HepG2 (cell line): ENCODE data around the gene CYP11A1. TPM values are rescaled to one million over a fixed set of nuclear protein-coding genes. Genes with fewer than 3 reads are reported as not detected.

Source experiments
- ATAC-seq: fragments of 200-7000 bp; cut with Tn5 transposase; 3 replicates; pipeline ENCODE4 v1.9.1; 2020; ENCODE audit warnings: mild to moderate bottlenecking, moderate library complexity
- BruUV-seq: library from RNA; stranded (reverse); fragments of 400-500 nt; replicated peaks from 2 replicates; lab custom pipeline; 2021; lab: Mats Ljungman, UMichigan
- CTCF ChIA-PET: fragments of 300-600 bp; formaldehyde crosslinking; extraction: SDS; loops from one replicate; lab custom pipeline; 2021; ENCODE audit warnings: low total read pairs, inconsistent platforms, low intra/inter-chr PET ratio; lab: Yijun Ruan, JAX
- POLR2A ChIA-PET: fragments of 350-600 bp; sonication (Branson Sonifier 250); formaldehyde crosslinking; loops from one replicate; lab custom pipeline; 2020; ENCODE audit warnings: antibody characterized with exemption, inconsistent platforms; lab: Yijun Ruan, JAX
- DNase-seq: peaks from one replicate; pipeline ENCODE4 v3.0.0-alpha.2; 2015; ENCODE audit warnings: low spot score
- FAIRE-seq: peaks from 3 replicates; lab custom pipeline; 2011; peaks lifted over from hg19 to GRCh38; lab: Jason Lieb, UNC
- H2AFZ ChIP-seq: one replicate; pipeline ENCODE4 v1.6.1; 2011; ENCODE audit warnings: low read length, inconsistent platforms
- H3K27ac ChIP-seq: fragments of 300-600 bp; 3 replicates; pipeline ENCODE4 v1.8.0; 2011; ENCODE audit warnings: mixed run types, mild to moderate bottlenecking, mixed read lengths, low read length, inconsistent platforms; ENCODE audit not compliant: insufficient read depth; ENCODE audit errors: extremely low read length
- H3K27me3 ChIP-seq, 2 experiments: fragments of 200-600 bp in 1 of 2; 2 replicates in 1 of 2; 3 replicates in 1 of 2; pipeline versions ENCODE4 v1.6.0 to v1.8.0; 2011; ENCODE audit warnings: low read length in 2 of 2, mild to moderate bottlenecking in 2 of 2, moderate library complexity in 2 of 2, inconsistent platforms in 1 of 2; ENCODE audit not compliant: insufficient read depth in 2 of 2, control insufficient read depth in 1 of 2
- H3K36me3 ChIP-seq, 2 experiments: fragments of 200-600 bp in 1 of 2; replicated peaks in 1 of 2; 2 replicates in 1 of 2; 3 replicates in 1 of 2; pipeline versions ENCODE4 v1.5.1 to v1.8.0; 2011; ENCODE audit warnings: low read length in 2 of 2, inconsistent platforms in 1 of 2; ENCODE audit not compliant: insufficient read depth in 2 of 2, control insufficient read depth in 1 of 2
- H3K4me1 ChIP-seq: 2 replicates; pipeline ENCODE4 v1.5.1; 2012; ENCODE audit warnings: low read length, inconsistent platforms; ENCODE audit not compliant: insufficient read depth
- H3K4me2 ChIP-seq: 2 replicates; pipeline ENCODE4 v1.6.0; 2011; ENCODE audit warnings: low read depth, low read length, inconsistent platforms
- H3K4me3 ChIP-seq, 3 experiments: fragments of 200-600 bp in 1 of 3; sonication (generic), shearing (Covaris generic) in 1 of 3; replicated peaks in 1 of 3; 2 replicates each; pipeline ENCODE4 v1.5.1; 2011 to 2016; ENCODE audit warnings: low read length in 3 of 3, inconsistent platforms in 2 of 3, low read depth in 2 of 3, mild to moderate bottlenecking in 2 of 3, control low read depth in 1 of 3, mixed read lengths in 1 of 3; ENCODE audit not compliant: insufficient read depth in 1 of 3
- H3K79me2 ChIP-seq: one replicate; pipeline ENCODE4 v1.6.1; 2011; ENCODE audit warnings: low read length, inconsistent platforms; ENCODE audit not compliant: insufficient read depth
- H3K9ac ChIP-seq: 2 replicates; pipeline ENCODE4 v1.6.0; 2011; ENCODE audit warnings: mild to moderate bottlenecking, low read depth, low read length, inconsistent platforms; ENCODE audit not compliant: insufficient read depth
- H3K9me3 ChIP-seq: 2 replicates; pipeline ENCODE4 v1.5.1; 2012; ENCODE audit warnings: mild to moderate bottlenecking, low read length
- H4K20me1 ChIP-seq: 2 replicates; pipeline ENCODE4 v1.6.0; 2011; ENCODE audit warnings: inconsistent platforms, mild to moderate bottlenecking, low read length, moderate library complexity; ENCODE audit not compliant: insufficient read depth
- BCLAF1 ChIP-seq: fragments of 450-650 bp; IDR thresholded peaks from 2 replicates; pipeline ENCODE4 v1.6.1; 2017; ENCODE audit warnings: mild to moderate bottlenecking
- ETS1 ChIP-seq: sonication (generic); formaldehyde crosslinking; IDR thresholded peaks from 2 replicates; pipeline ENCODE4 v1.4.0; 2020; ENCODE audit warnings: missing genetic modification reagents
- GMEB1 ChIP-seq: sonication (generic); formaldehyde crosslinking; IDR thresholded peaks from 2 replicates; pipeline ENCODE4 v1.5.1; 2020; ENCODE audit warnings: missing genetic modification reagents, mild to moderate bottlenecking, borderline replicate concordance
- HCFC1 ChIP-seq: fragments of 150-350 bp; IDR thresholded peaks from 2 replicates; pipeline ENCODE4 v1.6.1; 2014; ENCODE audit warnings: low read depth, low read length
- MAX ChIP-seq: IDR thresholded peaks from 2 replicates; pipeline ENCODE4 v1.6.1; 2012; ENCODE audit warnings: inconsistent platforms
- NFIC ChIP-seq: IDR thresholded peaks from 2 replicates; pipeline ENCODE4 v1.6.1; 2012; ENCODE audit warnings: mild to moderate bottlenecking, low read length, inconsistent platforms
- PAF1 ChIP-seq: IDR thresholded peaks from 2 replicates; pipeline ENCODE4 v1.6.1; 2016; ENCODE audit warnings: missing genetic modification reagents, missing compliant biosample characterization
- PCBP2 ChIP-seq: fragments of 200-400 bp; formaldehyde crosslinking; optimal IDR thresholded peaks from 2 replicates; pipeline ENCODE3; 2018; ENCODE audit warnings: low read length, low read depth; ENCODE audit not compliant: poor library complexity, severe bottlenecking
- ZBTB10 ChIP-seq: sonication (generic); formaldehyde crosslinking; IDR thresholded peaks from 2 replicates; pipeline ENCODE4 v1.4.0; 2020; ENCODE audit warnings: missing genetic modification reagents, borderline replicate concordance
- ZNF737 ChIP-seq: sonication (generic); formaldehyde crosslinking; IDR thresholded peaks from 2 replicates; pipeline ENCODE4 v1.5.0; 2020; ENCODE audit warnings: missing genetic modification reagents, mild to moderate bottlenecking, borderline replicate concordance
- WGBS: methylation state at CpG from one replicate; pipeline ENCODE4 v1.1.6; 2017; ENCODE audit warnings: low lambda C conversion rate; 5-methylcytosine and 5-hydroxymethylcytosine counted together
- in situ Hi-C: cut with HindIII; loops from 2 replicates; pipeline ENCODE4 v1.10.0; 2017; ENCODE audit warnings: low pct_unique_long_range_greater_than_20kb; ENCODE audit not compliant: extremely low pct_ligation_motif_present
- intact Hi-C: fragments of 100-400 bp; cut with micrococcal nuclease; formaldehyde crosslinking; loops from one replicate; pipeline ENCODE4 v1.10.0; 2022; ENCODE audit not compliant: unreplicated experiment
- polyA plus RNA-seq, 8 experiments: library from polyadenylated mRNA; depleted of rRNA in 3 of 8; stranded (reverse) in 7 of 8; unstranded in 1 of 8; fragments of >200 nt; fragmentation: Illumina TruSeq in 4 of 8; extraction: Trizol in 4 of 8; gene quantifications; 2 replicates each; pipeline versions ENCODE4 v1.2.1 to v1.2.3, GENCODE V29; 2011 to 2016; ENCODE audit warnings: low read depth in 4 of 8, missing spikeins in 1 of 8, mixed read lengths in 1 of 8; ENCODE audit not compliant: insufficient read depth in 1 of 8
- total RNA-seq, 5 experiments: library from RNA; depleted of rRNA; stranded (reverse); fragments of >200 nt; fragmentation: Illumina TruSeq; extraction: Trizol; gene quantifications; 2 replicates each; pipeline ENCODE4 v1.2.3, GENCODE V29; 2016; ENCODE audit warnings: low read depth in 1 of 5

Gene CYP11A1
- total and polyA plus RNA-seq, 2 of the 13 experiments (the other 11 are each of a cell fraction or from before 2014, with no cell fraction given): 0.66 to 0.92 TPM

- no peak overlapping the region for H3K27ac ChIP-seq
- no peaks in the 10 kb centered on the region for H3K36me3 ChIP-seq
- H2AFZ ChIP-seq: no peak overlapping the region
- in situ Hi-C loops (no loop called here), intact Hi-C loops (no loop called here)
- peaks cover 0 to 25% of the 10 kb centered on the region in 2 experiments; a peak in 3 of 5 replicates for H3K27me3 ChIP-seq
- H3K79me2 ChIP-seq: no peaks in the 10 kb centered on the region
- H3K4me2 ChIP-seq: no peak overlapping the region
- FAIRE-seq: no peak
- 35% methylated on average over 15 of the region's 15 CpGs for WGBS
- no peak overlapping the region for H3K4me3 ChIP-seq
- ATAC-seq: no peak
- H3K4me1 ChIP-seq: peaks cover 51% of the 10 kb centered on the region
- ChIA-PET POLR2A (interaction anchor here (1.3 kb wide), 1 partner anchor 64 kb away, joined by 4 read pairs; no protein-coding TSS in a partner anchor), CTCF (no interaction called here)
- H3K9ac ChIP-seq: no peak overlapping the region
- no peaks in the 10 kb centered on the region for H3K9me3 ChIP-seq
- no TSS peak for BruUV-seq
- H4K20me1 ChIP-seq: no peaks in the 10 kb centered on the region
- no peak for DNase-seq
- TF ChIP-seq ZNF737 (CRISPR knock-in tag): no peak
- no peak for TF ChIP-seq ZBTB10 (CRISPR knock-in tag)
- TF ChIP-seq MAX: no peak
- TF ChIP-seq NFIC: no peak
- TF ChIP-seq PCBP2: no peak
- no peak for TF ChIP-seq HCFC1
- no peak for TF ChIP-seq BCLAF1
- no peak for TF ChIP-seq GMEB1 (CRISPR knock-in tag)
- TF ChIP-seq ETS1 (CRISPR knock-in tag): no peak
- TF ChIP-seq PAF1 (CRISPR knock-in tag): no peak
These were observed 10.7 kb upstream of the CYP11A1 start for GRCh38 chr15:74377831-74378766.
